ENCODE results near the gene BPIFB2. TPM values are rescaled to one million over a fixed set of nuclear protein-coding genes. Genes with fewer than 3 reads are reported as not detected.
A peak's percentile ranks its signal among the peaks of the same experiment; 100 is the strongest.
"Not testable (repeated sequence)": the region's sequence is repeated elsewhere in the genome, so short reads cannot be mapped to it uniquely, and the experiment has no call there.

Gene BPIFB2
- total RNA-seq, 1 donor from 2014 or later = not detected

- peak; percentile 32 for DNase-seq (ENCODE audit: low spot score)
- intact Hi-C loops (cut with DNase I) = no loop called here
- no peak for ATAC-seq
These were observed 37.2 kb upstream of the BPIFB2 start for GRCh38 chr20:32970115-32970972.

GRCh38 chr20:32970973-32971300 lies 36.6 kb upstream of the BPIFB2 start:
- intact Hi-C loops (cut with DNase I) = no loop called here
- DNase-seq (ENCODE audit: low spot score) (peak; percentile 39), ATAC-seq (no peak)

DNA sequence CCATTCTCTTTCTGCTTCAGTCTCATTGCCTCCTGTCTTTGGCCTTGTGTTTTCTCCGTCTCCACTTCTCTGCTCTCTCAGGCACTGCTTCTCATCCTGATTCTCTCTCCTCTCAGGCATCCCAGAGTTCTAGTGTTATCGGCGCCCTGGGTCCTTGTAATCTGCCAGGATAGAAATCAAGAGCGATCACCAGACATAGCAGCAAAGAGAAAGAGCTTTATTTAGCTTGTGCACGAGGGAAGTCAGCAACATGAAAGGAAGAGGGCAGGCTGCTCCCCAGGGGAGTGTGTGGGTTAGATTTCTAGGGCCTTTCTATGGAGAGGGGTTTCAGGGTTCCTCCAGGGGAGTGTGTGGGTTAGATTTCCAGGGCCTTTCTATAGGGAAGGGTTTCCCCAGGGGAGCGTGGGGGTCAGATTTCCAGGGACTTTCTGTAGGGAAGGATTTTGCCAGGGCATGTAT lies 35.8 kb upstream of the BPIFB2 start:
- DNase-seq (ENCODE audit: low spot score) = peak; percentile 13
- intact Hi-C loops (cut with DNase I) = no loop called here
- ATAC-seq = no peak

DNA sequence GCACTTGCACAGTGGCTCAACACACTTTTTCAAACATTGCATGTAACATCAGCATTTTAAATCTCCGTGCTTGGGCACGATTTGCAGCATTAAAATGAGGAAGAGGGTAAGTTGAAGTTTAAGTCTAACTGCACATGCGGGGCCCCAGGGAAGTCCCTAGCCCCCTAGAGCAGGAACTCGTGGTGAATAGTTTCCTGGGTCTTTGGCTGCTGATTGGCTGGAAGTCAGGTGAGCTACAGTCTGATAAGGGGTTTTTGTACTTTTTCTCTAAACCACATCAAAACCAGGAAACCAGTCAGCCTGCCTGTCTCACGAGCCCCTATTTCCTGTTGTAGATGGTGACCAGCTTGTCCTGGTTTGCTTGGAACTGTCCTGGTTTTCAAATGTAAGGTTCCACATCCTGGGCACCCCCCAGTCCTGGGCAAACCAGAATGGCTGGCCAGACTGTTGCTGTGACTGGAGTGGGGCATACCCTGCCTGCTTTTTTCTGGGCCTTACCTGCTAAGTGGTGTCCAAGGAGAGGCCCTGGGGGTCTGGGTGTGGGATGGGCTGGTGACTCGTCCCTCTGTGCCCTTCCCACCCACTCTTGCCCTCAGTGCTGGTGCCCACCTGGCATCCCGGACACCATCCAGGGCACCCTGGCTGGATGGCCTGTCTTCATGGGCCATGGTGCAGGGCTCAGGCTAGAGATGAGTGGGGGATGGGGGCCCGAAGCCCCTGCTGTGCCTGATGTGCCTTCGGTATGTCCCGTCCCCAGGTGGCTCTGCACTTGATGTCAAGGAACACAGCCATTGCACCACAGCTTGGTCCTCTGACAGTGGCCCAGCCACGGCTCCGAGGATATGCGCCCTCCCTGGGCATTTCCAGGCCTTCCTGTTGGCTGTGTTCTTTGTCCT lies 35.1 kb upstream of the BPIFB2 start:
- intact Hi-C loops (cut with DNase I) = no loop called here
- no peak for DNase-seq (ENCODE audit: low spot score)
- no peak for ATAC-seq

- ATAC-seq (no peak), DNase-seq (ENCODE audit: low spot score) (no peak)
- intact Hi-C loops (cut with DNase I) = no loop called here
These were observed 34.3 kb upstream of the BPIFB2 start for GRCh38 chr20:32973077-32973717.

GRCh38 chr20:32974204-32975064 lies 33.1 kb upstream of the BPIFB2 start:
- DNase-seq (ENCODE audit: low spot score); intact Hi-C loops (cut with DNase I); ATAC-seq: not testable (repeated sequence)

- ATAC-seq; intact Hi-C loops (cut with DNase I); DNase-seq (ENCODE audit: low spot score): not testable (repeated sequence)
These were observed 32.4 kb upstream of the BPIFB2 start for GRCh38 chr20:32975121-32975520.

- DNase-seq (ENCODE audit: low spot score) (no peak), ATAC-seq (no peak)
- intact Hi-C loops (cut with DNase I) = no loop called here
These were observed 31.5 kb upstream of the BPIFB2 start for GRCh38 chr20:32975698-32976674.

- ATAC-seq (no peak), DNase-seq (ENCODE audit: low spot score) (no peak)
These were observed 30.8 kb upstream of the BPIFB2 start for GRCh38 chr20:32976746-32977145.

GRCh38 chr20:32977281-32978008 lies 30.1 kb upstream of the BPIFB2 start:
- intact Hi-C loops (cut with DNase I) = no loop called here
- ATAC-seq (no peak), DNase-seq (ENCODE audit: low spot score) (no peak)

More at GRCh38 chr20:32976746-32977145, 30.8 kb upstream of the BPIFB2 start:
- intact Hi-C loops (cut with DNase I) = no loop called here

DNA sequence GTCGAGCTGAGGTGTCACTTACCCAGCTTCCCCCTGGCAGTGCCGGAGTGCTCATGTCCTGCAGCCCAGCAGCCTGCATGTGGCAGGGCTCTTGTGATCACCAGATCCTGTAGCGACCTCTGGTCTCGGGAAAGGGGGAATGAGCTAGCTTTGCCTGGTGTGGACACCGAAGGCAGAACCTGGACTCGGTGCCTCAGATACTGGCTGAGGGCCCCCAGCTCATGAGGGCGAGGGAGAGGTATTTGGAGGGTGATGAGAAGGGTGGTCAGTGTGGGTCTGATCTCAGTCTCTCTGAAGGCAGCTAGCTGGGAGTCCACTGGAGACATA lies 29.5 kb upstream of the BPIFB2 start:
- DNase-seq (ENCODE audit: low spot score) = no peak
- intact Hi-C loops (cut with DNase I) = no loop called here
- no peak for ATAC-seq

DNA sequence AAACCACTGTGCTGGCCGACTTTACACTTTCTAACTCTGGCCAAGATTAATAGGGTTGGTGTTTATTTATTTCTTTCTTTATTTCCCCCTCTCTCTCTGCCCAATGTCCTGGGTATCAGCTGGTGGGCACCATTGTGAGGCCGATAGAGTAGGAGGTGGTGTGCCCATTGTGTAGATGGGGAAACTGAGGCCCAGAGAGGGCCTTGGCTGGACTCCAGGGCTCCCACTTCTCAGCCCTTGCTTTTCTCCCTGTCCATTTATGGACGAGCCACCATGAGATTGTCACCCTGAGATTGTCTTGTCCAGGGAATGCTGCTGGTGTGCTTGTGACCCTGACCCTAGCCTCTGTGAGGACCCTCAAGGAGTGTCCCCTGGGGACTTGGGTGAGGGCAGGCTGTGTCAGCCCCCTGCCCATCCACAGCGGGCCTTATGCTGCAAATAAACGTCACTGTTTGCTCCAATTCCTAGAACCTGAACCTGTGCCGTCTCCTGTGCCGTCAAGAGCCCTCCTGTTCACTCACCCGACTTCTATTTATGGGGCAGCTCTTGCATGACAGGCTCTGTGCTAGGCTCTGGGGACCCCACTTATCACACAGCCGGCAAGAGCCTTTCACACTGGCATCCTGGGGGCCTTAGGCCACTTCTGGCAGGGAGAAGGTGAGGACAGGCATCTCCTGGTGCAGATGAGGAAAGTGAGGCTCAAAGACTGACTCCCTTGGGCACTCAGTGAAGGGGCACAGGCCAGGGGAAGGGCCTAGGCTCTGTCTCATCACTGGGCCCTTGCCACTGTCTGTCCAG lies 28.1 kb upstream of the BPIFB2 start:
- intact Hi-C loops (cut with DNase I) = no loop called here
- DNase-seq (ENCODE audit: low spot score) (peak; percentile 46), ATAC-seq (peak; percentile 4)

DNA sequence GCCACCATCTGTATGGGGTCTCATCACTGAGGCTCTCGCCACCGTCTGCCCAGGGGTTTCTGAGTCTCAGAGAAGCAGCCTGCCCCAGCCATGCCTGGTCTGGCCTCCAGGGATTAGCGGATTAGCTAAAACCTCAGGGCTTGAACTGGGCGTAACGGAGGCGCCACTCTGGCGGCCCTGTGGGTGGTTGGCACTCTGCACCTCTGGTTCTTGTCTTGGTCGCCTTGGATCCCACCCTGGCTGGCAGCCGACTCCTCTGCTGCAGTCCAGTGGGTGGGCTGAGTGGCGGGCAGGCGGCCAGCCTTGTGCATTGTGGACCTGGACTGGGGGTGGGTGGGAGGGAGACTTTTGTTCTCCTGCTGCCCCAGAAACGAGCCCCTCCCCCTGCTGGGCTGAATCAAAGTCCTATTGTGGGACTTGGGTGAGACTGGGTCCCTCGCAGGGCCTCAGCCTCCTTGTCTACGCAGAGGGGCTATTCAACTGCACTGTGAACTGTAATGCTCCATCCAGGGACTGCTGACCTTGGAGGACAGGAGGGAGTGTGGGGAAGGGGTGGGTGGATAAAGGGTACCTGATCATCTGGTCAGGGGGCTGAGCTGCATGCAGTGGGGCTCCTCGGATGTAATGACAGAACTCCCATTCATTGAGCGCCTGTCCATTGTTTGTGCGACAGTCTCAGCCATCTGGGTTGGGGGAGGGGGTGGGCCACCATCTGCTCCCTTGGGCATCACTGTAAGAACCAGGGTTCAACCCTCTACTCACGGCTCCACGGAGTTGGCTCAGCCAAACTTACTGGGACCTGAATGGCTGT lies 27.2 kb upstream of the BPIFB2 start:
- intact Hi-C loops (cut with DNase I) = no loop called here
- peak; percentile 84 for DNase-seq (ENCODE audit: low spot score)
- ATAC-seq = peak; percentile 79

GRCh38 chr20:32980990-32981389 lies 26.5 kb upstream of the BPIFB2 start:
- DNase-seq (ENCODE audit: low spot score) (no peak), ATAC-seq (no peak)
- intact Hi-C loops (cut with DNase I) = no loop called here

Data from sciatic nerve (tissue), 2 donors.